AG09319 (cell line): ENCODE measurements around the gene KRTAP7-1.

Experiments
- DNase-seq: peaks from one replicate; pipeline ENCODE4 v3.0.0-alpha.2; 2010; ENCODE audit warnings: low read depth; ENCODE audit errors: extremely low read depth
- CTCF ChIP-seq: IDR thresholded peaks from 2 replicates; pipeline ENCODE4 v1.5.1; 2011; ENCODE audit warnings: low read depth, mild to moderate bottlenecking, inconsistent platforms, low read length, moderate library complexity

The KRTAP7-1 gene

GRCh38 chr21:30829659-30830058, at the start of gene KRTAP7-1:
TSS of gene KRTAP7-1 (minus strand) at chr21:30829759. CDS start at chr21:30829698, 61 bp downstream.
- no peak for DNase-seq
- TF ChIP-seq CTCF = no peak

GRCh38 chr21:30874526-30874925, 45.0 kb upstream of the KRTAP7-1 start:
- no peak for TF ChIP-seq CTCF
- DNase-seq = no peak

GRCh38 chr21:30847627-30848500, 18.3 kb upstream of the KRTAP7-1 start:
- no peak for TF ChIP-seq CTCF
- no peak for DNase-seq

- no peak for TF ChIP-seq CTCF
- DNase-seq = no peak
These were observed 13.4 kb upstream of the KRTAP7-1 start for GRCh38 chr21:30842990-30843389.

GRCh38 chr21:30839304-30839703, 9.7 kb upstream of the KRTAP7-1 start:
- DNase-seq = no peak
- TF ChIP-seq CTCF = no peak

- TF ChIP-seq CTCF = no peak
- no peak for DNase-seq
These were observed 9.0 kb upstream of the KRTAP7-1 start for GRCh38 chr21:30838536-30838935.

GRCh38 chr21:30831194-30831765, 1.7 kb upstream of the KRTAP7-1 start:
- no peak for DNase-seq
- TF ChIP-seq CTCF = no peak; the same call in 1 of the 2 replicates
